Measurements from ENCODE around the gene CPD.

CPD gene

DNA sequence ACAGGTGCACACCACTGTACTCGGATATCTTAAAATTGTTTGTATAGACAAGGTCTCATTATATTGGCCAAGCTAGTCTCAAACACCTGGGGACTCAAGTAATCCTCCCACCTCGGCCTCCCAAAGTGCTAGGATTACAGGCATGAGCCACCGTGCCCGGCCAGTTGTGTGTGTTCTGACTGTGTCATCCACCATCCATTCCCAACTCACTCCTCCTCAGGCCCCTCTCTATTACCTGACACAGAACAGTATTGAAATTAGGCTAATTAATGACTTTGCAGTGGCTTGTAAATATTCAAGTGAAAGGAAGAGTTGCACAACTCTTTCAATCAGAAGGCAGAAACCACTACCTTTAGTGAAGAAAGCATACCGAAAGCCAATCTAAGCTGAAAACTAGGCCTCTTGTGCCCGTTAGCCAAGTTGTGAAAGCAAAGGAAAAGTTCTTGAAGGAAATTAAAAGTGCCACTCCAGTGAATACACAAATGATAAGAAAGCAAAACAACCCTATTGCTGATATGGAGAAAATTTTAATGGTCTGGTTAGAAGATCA lies 127.2 kb downstream of the CPD start:
- DNase-seq (ENCODE audit: low read depth in 2 of 2) = no peak

DNA sequence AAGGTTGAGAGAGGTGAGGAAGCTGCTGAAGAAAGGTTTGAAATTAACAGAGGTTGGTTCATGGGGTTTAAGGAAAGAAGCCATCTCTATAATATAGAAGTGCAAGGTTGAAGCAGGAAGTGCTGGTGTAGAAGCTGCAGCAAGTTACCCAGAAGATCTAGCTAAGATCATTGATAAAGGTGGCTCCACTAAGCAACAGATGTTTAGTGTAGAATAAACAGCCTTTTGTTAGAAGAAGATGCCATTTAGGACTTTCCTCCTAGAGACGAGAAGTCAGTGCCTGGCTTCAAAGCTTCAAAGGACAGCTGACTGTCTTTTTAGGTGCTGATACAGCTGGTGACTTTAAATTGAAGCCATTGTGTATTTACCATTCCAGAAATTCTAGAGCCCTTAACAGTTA lies 127.8 kb downstream of the CPD start:
- DNase-seq (ENCODE audit: low read depth in 2 of 2) = no peak

DNA sequence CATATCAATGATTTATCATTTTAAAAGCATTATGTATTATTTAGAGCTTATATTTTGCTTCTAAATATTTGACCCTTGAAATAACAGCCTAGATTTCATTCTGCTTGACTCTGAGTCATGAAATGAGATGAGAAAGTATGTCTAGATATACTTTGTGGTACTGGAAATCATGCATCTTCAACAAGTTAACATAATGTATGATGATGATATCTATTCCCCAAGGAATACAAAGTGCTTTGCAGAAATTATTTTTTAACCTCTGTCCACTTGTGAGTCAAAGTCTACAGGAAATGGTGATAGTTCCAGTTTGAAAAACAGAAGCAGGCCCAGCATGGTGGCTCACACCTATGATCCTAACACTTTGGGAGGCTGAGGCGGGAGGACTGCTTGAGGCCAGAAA lies 134.6 kb downstream of the CPD start:
- no peak for DNase-seq (ENCODE audit: low read depth in 2 of 2)

DNA sequence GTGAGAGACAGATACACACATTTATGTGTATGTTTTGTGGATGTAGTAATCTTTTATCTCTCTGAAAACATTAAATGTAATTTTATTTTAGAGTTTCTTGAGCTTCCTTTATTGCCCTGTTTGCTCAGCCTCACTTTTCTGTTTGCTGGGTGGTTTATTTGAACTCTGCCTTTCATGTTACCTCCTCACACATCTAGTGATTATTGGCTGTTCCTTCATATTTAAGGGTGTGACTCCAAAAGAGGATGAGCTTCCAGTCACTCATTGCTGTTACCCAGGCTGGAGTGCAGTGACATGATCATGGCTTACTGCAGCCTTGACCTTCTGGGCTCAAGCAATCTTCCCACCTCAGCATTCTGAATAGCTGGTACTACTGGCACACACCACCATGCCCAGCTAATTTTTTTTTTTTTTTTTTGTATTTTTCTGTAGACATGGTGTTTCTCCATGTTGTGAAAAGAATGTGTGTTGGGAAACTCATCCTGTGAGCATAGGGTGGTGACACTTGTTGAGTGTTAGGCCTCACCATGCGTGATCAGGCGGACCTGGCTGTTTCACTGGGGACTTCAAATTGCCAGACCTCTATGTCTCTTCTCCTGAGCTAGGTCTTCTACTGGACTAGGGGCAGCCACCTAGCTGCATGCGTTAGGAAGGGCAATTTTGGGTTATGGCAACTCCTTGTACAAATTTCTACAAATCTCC lies 136.3 kb downstream of the CPD start:
- no peak for DNase-seq (ENCODE audit: low read depth in 2 of 2)

DNA sequence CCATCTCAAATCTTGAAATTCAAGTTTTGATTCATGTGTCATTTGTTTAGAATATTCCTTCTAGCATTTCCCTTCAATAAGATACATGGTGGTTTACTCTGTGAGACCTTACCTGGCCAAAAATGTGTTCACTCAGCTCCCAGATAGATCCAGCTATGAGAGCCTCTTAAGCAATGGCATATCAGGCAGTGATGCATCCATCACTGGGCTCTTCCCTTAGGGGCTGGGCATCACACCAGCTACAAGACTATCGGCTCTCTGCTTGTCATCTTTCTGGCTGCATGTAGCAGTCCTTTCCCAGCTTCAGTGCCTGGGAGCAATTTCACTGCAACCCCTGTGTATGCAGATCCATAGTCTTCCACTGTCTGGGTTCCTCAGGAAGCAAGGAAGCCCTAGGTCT lies 139.1 kb downstream of the CPD start:
- no peak for DNase-seq (ENCODE audit: low read depth in 2 of 2)

DNA sequence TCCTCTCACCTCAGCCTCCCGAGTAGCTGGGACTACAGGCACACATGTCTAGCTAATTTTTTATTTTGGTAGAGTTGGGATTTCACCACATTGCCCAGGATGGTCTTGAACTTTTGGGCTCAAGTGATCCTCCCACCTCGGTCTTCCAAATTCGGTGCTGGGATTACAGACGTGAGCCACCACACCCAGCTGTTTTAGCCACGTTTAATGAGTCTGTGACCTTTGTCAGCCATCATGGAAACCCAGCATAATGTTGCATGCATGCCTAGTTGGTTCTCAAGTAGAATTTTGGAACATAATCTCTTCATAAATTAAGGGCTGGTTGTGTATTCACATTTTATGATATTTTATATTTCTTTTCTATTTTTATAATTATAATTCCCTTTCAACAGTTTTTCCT lies 140.4 kb downstream of the CPD start:
- no peak for DNase-seq (ENCODE audit: low read depth in 2 of 2)

Data from activated CD8-positive, alpha-beta memory T cell treated with anti-CD3 and anti-CD28 coated beads for 4 hours (primary cell).